GM21786 (cell line): ENCODE data around the gene ADAMTS7.
"Not testable (repeated sequence)": the region's sequence is repeated elsewhere in the genome, so short reads cannot be mapped to it uniquely, and the experiment has no call there.

ENCODE experiments used
- ATAC-seq: cut with Tn5 transposase; IDR thresholded peaks from one replicate; pipeline ENCODE4 v1.9.1; 2021; ENCODE audit not compliant: unreplicated experiment

Gene ADAMTS7

GRCh38 chr15:78811124-78811824 is at the start of gene ADAMTS7:
Gene ADAMTS7 (minus strand): TSS chr15:78811464. CDS start chr15:78811220, 244 bp downstream.
- no peak for ATAC-seq

GRCh38 chr15:78859971-78860719 is 48.9 kb upstream of the ADAMTS7 start:
- peak; percentile 60 for ATAC-seq

DNA sequence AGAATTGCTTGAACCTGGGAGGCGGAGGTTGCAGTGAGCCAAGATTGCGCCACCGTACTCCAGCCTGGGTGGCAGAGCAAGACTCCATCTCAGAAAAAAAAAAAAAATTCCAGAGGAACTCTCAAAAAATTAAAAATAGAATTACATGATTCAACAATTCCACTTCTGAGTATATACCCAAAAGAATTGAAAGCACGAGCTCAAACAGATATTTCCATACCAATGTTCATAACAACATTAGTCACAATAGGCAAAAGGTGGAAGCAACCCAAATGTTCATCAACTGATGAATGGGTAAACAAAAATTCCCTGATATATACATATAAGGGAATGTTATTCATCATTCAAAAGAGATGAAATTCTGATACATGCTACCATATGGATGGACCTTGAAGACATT is 44.5 kb upstream of the ADAMTS7 start:
- ATAC-seq, result no peak

GRCh38 chr15:78854833-78855372 is 43.6 kb upstream of the ADAMTS7 start:
- ATAC-seq, result no peak

DNA sequence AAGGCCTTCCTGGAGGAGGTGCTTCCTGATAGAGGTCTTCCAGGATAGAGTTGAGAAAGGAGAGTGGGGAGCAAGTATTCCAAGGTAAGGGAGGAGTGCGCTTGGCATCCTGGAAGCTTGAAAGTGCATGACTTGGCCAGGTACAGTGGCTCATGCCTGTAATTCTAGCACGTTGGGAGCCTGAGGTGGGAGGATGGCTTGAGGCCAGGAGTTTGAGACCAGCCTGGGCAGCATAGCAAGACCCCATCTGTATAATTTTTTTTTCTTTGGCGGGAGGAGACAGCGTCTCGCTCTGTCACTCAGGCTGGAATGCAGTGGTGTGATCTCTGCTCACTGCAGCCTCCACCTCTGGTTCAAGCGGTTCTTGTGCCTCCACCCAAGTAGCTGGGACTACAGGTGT is 42.2 kb upstream of the ADAMTS7 start:
- ATAC-seq, result no peak

GRCh38 chr15:78850941-78851755 is 39.9 kb upstream of the ADAMTS7 start:
- no peak for ATAC-seq

DNA sequence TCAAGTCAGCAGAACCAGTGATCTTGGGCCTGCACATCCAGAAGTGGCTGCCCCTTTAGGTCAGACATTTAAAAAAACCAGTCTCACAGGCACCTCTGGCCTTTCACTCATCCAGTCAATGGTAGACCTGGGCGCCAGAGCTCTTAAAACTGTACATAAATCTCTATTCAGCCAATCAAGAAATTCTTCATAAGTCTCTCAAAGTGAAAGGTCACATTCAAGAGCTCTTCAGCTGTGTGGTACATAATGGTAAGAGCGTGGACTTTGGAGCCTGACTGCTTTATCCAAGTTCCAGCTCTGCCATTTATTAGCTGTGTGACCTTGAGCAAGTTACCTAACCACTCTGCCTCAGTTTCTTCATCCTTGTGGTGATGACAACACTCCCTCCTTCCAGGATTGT is 39.1 kb upstream of the ADAMTS7 start:
- ATAC-seq, result no peak

- not testable (repeated sequence) for ATAC-seq
Observed at GRCh38 chr15:78847387-78847906, 36.2 kb upstream of the ADAMTS7 start.

- ATAC-seq, result not testable (repeated sequence)
Observed at GRCh38 chr15:78846906-78847305, 35.6 kb upstream of the ADAMTS7 start.

GRCh38 chr15:78842519-78842918 is 31.3 kb upstream of the ADAMTS7 start:
- peak; percentile 49 for ATAC-seq

DNA sequence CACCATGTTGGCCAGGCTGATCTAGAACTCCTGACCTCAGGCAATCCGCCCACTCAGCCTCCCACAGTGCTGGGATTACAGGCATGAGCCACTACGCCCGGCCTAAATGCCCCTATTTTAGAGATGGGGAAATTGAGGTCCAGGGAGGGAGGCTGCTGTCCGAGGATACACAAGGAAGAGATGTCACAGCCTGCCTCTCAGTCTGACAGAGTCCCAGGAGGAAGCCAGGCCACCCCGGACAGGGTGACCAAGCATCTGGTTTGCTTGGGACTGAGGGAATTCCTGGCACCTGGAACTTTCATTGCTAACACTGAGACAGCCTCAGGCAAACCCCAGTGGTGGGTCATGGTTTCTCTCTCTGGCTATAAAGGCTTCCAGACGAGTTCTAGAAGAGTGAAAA is 30.6 kb upstream of the ADAMTS7 start:
- ATAC-seq, result no peak

- no peak for ATAC-seq
Observed at GRCh38 chr15:78841376-78841706, 30.1 kb upstream of the ADAMTS7 start.

DNA sequence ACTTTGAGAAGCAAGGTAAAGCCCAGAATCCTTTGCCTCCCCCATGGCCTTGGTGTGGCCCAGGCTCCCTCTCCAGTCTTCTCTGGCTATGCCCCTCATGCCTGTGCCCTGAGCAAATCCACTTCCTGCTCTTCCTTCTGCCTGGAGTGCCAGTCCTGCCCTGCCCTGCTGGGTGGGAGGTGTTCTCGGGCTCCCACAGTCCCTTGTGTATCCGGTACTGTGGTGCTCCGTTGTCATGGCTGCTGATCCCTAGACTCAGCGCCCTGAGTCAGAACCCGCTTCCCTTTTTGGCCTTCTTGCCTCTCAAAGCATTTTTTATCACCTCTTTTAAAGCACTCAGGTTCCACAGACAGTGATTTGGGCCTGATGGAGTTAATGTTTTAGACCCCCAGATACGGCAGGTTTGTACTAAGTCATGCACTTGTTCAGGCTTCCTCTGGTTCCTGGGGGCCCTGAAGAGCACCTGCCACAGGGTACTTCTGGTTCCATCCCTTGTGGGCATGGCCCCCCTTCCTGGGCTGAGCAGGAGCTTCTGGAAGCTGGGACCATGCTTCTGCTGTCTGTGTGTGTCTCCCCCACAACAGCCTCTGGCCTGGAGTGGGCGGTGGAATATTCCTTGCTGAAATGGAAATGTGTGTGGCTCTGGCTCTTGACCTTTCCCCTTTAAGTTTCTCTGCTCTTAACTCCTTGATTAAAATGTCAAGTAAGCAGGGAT is 29.6 kb upstream of the ADAMTS7 start:
- no peak for ATAC-seq

GRCh38 chr15:78839151-78839550 is 27.9 kb upstream of the ADAMTS7 start:
- ATAC-seq, result not testable (repeated sequence)

DNA sequence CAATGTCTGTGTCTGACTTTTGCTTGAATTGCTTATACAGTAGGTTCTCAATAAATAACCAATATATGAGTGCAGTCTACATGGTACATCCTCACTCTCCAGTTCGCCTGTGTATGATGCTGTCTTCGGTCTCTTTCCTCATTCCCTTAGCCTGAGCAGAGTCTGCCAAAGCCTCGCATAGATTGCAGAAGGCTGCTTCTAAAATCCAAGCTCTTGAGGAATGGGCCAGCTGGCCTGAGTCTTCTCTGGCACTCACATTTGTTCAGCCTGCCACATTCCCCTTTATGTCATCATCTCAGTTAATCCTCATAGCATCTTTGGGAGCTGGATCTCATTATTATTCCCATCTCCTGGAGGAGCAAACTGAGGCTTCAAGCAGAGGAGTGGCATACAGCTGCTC is 27.2 kb upstream of the ADAMTS7 start:
- ATAC-seq, result no peak

DNA sequence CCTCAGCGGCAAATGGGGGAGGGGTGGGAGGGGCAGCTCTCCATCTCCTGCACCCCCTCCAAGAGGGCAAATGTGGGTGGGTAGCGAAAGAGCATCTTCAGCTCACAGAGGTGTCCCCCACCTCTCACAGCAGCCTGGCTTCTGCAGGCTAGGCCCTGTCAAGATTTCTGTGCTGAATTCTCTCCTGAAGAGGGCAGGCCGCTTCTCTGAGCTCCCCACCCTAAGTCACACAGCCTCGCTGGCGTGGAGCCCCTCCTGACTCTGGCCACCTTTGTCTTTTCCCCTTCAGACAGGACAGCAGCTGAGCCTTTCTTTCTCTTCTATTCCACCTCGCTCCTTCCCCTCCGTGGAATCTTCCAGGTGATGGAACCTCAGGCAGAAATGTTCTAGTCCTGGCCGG is 26.3 kb upstream of the ADAMTS7 start:
- no peak for ATAC-seq

GRCh38 chr15:78837131-78837530 is 25.9 kb upstream of the ADAMTS7 start:
- no peak for ATAC-seq

GRCh38 chr15:78836333-78836732 is 25.1 kb upstream of the ADAMTS7 start:
- ATAC-seq, result no peak

DNA sequence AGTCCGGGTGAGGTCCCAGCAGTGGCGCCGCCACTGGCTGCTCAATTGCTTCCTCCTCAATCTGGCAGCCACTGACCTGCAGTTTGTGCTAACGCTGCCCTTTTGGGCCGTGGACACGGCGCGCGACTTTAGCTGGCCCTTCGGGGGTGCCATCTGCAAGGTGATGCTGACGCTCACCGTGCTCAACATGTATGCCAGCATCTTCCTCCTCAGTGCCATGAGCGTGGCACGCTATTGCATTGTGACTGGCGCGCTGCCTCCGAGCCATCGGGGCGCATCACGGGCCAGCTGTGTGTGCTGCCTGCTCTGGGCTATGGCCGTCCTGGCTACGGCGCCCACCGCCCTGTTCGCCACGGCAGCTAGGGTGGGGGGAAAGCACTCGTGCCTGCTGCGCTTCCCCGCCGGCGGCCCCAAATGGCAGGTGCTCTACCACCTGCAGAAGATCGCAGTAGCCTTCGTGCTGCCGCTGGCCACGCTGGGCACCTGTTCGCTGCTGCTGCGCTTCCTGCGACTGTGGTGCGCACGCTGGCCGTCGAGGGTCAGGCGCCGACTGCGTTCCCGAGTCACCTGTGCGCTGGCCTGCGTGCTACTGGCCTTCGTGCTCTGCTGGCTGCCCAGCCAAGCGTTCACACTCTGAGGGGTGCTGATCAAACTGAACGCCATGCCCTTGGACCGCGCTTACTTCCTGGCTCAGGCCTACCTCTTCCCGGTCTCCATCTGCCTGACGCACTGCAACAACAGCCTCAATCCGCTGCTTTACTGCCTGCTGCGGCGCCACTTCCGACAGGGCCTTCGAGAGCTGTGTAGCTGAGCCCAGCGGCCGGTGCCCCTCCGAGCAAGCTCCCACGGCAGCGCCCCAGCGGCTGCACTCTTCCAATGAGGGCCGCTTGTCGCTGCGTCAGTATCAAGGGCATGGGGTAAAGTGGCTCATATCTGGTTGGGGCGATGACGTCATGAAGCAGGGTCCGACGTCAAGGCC is 20.3 kb upstream of the ADAMTS7 start:
- ATAC-seq, result no peak
